ENCODE measurements around the gene ACTG1.

DNA sequence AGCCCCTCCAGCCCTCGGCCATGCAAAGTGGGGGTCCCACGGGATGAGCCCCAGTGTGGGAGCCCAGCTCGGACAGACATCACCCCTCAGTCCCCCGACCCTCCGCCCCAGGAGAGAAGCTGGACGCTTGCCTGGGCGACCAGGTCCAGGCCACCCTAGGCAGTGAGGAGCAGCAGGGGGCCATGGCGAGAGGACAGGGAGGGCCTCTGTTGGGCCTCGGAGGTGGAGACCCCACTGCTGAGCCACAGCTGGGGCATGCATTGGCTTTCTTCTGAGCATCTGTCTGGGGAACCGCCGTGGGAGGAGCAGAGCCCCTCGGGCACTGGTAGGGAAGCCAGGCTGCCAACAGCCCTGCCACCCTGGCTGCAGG lies 13.0 kb downstream of the ACTG1 start:
- TF ChIP-seq ISL1 (CRISPR knock-in tag; IDR thresholded peaks at IDR 0.05) (no peak), RARB (CRISPR knock-in tag; IDR thresholded peaks at IDR 0.05) (no peak), SNAI2 (CRISPR knock-in tag; IDR thresholded peaks at IDR 0.05) (no peak), ARNTL (CRISPR knock-in tag; IDR thresholded peaks at IDR 0.05; ENCODE audit: borderline replicate concordance, low read depth) (no peak), ZFP30 (CRISPR knock-in tag; IDR thresholded peaks at IDR 0.05) (no peak), PATZ1 (CRISPR knock-in tag; IDR thresholded peaks at IDR 0.05; ENCODE audit: borderline replicate concordance) (no peak), TOX (CRISPR knock-in tag; IDR thresholded peaks at IDR 0.05; ENCODE audit: borderline replicate concordance) (no peak)
- TF ChIP-seq, protein P1, sequence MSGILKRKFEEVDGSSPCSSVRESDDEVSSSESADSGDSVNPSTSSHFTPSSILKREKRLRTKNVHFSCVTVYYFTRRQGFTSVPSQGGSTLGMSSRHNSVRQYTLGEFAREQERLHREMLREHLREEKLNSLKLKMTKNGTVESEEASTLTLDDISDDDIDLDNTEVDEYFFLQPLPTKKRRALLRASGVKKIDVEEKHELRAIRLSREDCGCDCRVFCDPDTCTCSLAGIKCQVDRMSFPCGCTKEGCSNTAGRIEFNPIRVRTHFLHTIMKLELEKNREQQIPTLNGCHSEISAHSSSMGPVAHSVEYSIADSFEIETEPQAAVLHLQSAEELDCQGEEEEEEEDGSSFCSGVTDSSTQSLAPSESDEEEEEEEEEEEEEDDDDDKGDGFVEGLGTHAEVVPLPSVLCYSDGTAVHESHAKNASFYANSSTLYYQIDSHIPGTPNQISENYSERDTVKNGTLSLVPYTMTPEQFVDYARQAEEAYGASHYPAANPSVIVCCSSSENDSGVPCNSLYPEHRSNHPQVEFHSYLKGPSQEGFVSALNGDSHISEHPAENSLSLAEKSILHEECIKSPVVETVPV (CRISPR knock-in tag; IDR thresholded peaks at IDR 0.05): no peak
- TF ChIP-seq, protein P2, sequence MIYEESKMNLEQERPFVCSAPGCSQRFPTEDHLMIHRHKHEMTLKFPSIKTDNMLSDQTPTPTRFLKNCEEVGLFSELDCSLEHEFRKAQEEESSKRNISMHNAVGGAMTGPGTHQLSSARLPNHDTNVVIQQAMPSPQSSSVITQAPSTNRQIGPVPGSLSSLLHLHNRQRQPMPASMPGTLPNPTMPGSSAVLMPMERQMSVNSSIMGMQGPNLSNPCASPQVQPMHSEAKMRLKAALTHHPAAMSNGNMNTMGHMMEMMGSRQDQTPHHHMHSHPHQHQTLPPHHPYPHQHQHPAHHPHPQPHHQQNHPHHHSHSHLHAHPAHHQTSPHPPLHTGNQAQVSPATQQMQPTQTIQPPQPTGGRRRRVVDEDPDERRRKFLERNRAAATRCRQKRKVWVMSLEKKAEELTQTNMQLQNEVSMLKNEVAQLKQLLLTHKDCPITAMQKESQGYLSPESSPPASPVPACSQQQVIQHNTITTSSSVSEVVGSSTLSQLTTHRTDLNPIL (CRISPR knock-in tag; IDR thresholded peaks at IDR 0.05; ENCODE audit: low read depth): no peak
